GM12891 (cell line): Measurements from ENCODE around the gene USH2A.
A peak's percentile ranks its signal among the peaks of the same experiment; 100 is the strongest.

Experiments
- DNase-seq: peaks from one replicate; pipeline ENCODE4 v3.0.0; 2011; ENCODE audit warnings: low spot score; ENCODE audit not compliant: insufficient read length
- FAIRE-seq: peaks from 2 replicates; lab custom pipeline; 2011; peaks lifted over from hg19 to GRCh38; lab: Jason Lieb, UNC
- PAX5 ChIP-seq: IDR thresholded peaks from 2 replicates; pipeline ENCODE4 v1.6.1; 2011; ENCODE audit warnings: low read length, moderate library complexity, mild to moderate bottlenecking; ENCODE audit not compliant: insufficient read depth, severe bottlenecking
- POLR2A ChIP-seq: IDR thresholded peaks from 2 replicates; pipeline ENCODE4 v1.6.1; 2011; ENCODE audit warnings: low read depth, low read length, control low read depth
- POLR2AphosphoS5 ChIP-seq: IDR thresholded peaks from 2 replicates; pipeline ENCODE4 v1.6.1; 2011; ENCODE audit warnings: low read depth, low read length, control low read depth
- POU2F2 ChIP-seq: IDR thresholded peaks from 2 replicates; pipeline ENCODE4 v1.6.1; 2011; ENCODE audit warnings: low read depth, mild to moderate bottlenecking, control low read depth, low read length, moderate library complexity
- SPI1 ChIP-seq: IDR thresholded peaks from 2 replicates; pipeline ENCODE4 v1.6.1; 2011; ENCODE audit warnings: low read depth, low read length, control low read depth
- TAF1 ChIP-seq: IDR thresholded peaks from 2 replicates; pipeline ENCODE4 v1.6.1; 2011; ENCODE audit warnings: low read depth, low read length, control low read depth

Gene USH2A

DNA sequence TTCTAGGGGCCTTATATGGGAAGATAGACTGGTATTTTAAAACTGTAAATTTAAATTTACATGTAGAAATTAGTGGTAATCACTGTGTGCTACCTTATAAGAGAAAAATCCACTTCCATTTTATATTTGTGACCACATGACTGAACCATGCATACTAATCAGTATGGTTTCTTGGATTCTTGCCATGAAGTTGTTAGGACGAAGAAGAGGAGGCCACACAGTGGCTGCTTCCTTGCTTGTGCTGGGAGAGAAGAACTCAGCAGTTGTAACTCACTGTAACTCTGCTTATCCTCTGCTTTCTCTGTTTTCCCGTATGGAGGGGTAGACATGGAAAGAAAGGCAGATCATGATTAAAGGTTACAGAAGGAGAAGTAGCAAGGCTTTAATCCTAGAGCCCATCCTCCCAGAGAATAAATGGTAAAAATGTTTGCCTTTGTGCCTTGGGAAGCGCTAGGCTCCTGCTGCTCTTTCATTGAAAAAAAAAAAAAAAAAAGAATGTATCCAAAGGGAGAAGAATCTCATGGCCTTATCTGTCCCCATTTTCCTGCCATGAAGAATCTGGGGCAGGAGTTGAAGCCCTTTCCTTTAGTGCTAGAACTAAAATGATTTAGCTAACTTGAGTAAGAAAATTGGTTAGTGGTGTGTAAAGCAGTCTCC is 823.7 kb downstream of the USH2A start:
- FAIRE-seq (no peak), DNase-seq (no peak)
- TF ChIP-seq POLR2AphosphoS5 (no peak), POLR2A (no peak)

DNA sequence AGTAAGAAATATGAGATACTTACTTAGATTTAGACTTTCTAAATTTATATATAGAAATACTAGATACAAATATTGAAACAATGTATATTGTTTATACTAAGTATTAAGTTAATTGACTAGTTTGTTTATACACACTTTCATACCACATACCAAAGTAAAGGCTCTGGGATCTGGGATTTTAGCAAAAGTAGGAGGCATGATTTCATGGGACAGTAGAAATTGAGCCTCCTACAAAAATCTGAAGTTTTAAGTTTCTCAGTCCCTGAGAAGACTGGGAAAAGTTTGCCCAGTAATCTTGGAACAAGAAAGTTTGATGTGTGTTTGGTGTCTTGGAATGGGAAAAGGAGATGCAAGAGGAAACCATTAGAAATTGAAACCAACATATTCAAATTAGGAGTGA is 825.3 kb downstream of the USH2A start:
- TF ChIP-seq PAX5 (no peak), POLR2A (no peak), SPI1 (no peak), POLR2AphosphoS5 (no peak), POU2F2 (no peak), TAF1 (no peak)
- FAIRE-seq (no peak), DNase-seq (no peak)

GRCh38 chr1:215595231-215595630 is 828.0 kb downstream of the USH2A start:
- no peak for DNase-seq
- FAIRE-seq = no peak
- no peak for TF ChIP-seq POLR2A
- no peak for TF ChIP-seq PAX5
- TF ChIP-seq SPI1 = no peak
- TF ChIP-seq POU2F2 = no peak
- TF ChIP-seq POLR2AphosphoS5 = no peak

DNA sequence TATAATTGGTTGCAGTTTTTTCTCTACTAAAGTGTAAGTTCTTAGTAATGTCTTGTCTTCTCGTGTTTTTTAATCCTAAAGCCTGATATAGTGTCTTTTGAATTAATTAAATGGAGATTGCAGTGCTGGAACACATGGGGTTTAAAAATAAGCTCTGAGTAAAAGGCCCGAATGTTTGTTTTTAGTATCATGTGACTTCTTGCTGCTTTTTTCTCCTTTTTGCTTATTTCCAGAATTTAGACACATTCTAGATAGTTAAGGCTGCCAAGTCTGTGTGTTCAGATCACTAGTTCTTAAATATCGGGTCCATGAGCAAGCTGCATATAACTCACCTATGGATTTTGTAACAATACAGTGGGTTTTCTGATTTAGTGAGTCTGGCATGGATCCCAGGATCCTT is 828.6 kb downstream of the USH2A start:
- FAIRE-seq = no peak
- TF ChIP-seq POU2F2 (no peak), POLR2AphosphoS5 (no peak), PAX5 (no peak), TAF1 (no peak), POLR2A (no peak), SPI1 (no peak)
- no peak for DNase-seq

- DNase-seq (no peak), FAIRE-seq (no peak)
- TF ChIP-seq SPI1 (no peak), TAF1 (no peak), POU2F2 (no peak), PAX5 (no peak), POLR2A (no peak), POLR2AphosphoS5 (no peak)
Observed at GRCh38 chr1:215590779-215591491, 832.3 kb downstream of the USH2A start.

- TF ChIP-seq SPI1 = 0 out of 2 replicates have a peak, but pooled peaks have one; percentile 17
- no peak for TF ChIP-seq TAF1
- FAIRE-seq = no peak
- no peak for DNase-seq
Observed at GRCh38 chr1:215589650-215590435, 833.4 kb downstream of the USH2A start.

- DNase-seq (no peak), FAIRE-seq (no peak)
- TF ChIP-seq POLR2AphosphoS5 (no peak), POU2F2 (no peak)
Observed at GRCh38 chr1:215584389-215584788, 838.9 kb downstream of the USH2A start.

DNA sequence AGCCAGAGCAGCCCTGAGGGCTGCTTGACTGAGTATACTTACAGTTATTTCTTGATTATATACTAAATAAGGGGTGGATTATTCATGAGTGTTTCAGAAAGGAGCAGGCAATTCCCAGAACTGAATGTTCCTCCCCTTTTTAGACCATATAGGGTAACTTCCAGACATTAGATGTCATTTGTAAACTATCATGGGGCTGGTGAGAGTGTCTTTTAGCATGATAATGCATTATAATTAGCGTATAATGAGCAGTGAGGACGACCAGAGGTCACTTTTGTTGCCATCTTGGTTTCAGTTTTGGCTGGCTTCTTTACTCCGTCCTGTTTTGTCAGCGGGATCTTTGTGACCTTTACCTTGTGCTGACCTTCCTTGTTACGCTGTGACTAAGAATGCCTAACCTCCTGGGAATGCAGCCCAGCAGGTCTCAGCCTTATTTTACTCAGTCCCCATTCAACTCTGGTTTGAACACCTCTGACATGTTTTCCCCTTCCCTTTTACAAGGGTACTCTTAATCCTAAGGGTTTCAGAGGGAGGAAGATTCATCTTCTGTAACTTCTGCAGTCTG is 840.0 kb downstream of the USH2A start:
- DNase-seq (no peak), FAIRE-seq (no peak)
- TF ChIP-seq SPI1 = no peak
- TF ChIP-seq PAX5 = no peak
- no peak for TF ChIP-seq POLR2AphosphoS5
- TF ChIP-seq POU2F2 = no peak
- no peak for TF ChIP-seq TAF1
- TF ChIP-seq POLR2A = no peak

DNA sequence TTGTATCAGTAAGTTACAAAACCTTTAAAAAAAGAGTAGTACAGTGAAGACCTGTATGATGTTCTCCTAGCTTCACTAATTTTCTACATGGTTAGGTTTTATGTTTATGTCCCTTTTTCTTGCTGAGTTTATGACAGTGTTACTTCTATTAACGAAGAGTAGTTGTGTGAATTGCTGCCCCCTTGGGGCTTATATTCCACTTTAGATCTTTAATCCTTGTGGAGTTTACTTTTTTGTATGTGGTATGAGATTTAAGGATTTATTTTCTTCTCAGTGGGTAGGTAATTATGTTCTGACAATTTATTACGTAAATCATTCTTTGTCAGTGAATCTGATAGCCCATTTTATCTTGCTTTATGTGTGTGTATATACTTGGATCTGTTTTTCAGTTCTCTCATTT is 841.4 kb downstream of the USH2A start:
- no peak for TF ChIP-seq POU2F2
- TF ChIP-seq SPI1 = no peak
- TF ChIP-seq PAX5 = no peak
- TF ChIP-seq TAF1 = no peak
- TF ChIP-seq POLR2A = no peak
- no peak for TF ChIP-seq POLR2AphosphoS5
- no peak for FAIRE-seq
- DNase-seq = no peak
